Hepatic stellate cell (primary cell): ENCODE data around the gene KIF7.
"Not testable (repeated sequence)": the region's sequence is repeated elsewhere in the genome, so short reads cannot be mapped to it uniquely, and the experiment has no call there.

Experiments used
- DNase-seq: peaks from one replicate; pipeline ENCODE4 v3.0.0; 2011; ENCODE audit warnings: low spot score

The KIF7 gene, protein sequence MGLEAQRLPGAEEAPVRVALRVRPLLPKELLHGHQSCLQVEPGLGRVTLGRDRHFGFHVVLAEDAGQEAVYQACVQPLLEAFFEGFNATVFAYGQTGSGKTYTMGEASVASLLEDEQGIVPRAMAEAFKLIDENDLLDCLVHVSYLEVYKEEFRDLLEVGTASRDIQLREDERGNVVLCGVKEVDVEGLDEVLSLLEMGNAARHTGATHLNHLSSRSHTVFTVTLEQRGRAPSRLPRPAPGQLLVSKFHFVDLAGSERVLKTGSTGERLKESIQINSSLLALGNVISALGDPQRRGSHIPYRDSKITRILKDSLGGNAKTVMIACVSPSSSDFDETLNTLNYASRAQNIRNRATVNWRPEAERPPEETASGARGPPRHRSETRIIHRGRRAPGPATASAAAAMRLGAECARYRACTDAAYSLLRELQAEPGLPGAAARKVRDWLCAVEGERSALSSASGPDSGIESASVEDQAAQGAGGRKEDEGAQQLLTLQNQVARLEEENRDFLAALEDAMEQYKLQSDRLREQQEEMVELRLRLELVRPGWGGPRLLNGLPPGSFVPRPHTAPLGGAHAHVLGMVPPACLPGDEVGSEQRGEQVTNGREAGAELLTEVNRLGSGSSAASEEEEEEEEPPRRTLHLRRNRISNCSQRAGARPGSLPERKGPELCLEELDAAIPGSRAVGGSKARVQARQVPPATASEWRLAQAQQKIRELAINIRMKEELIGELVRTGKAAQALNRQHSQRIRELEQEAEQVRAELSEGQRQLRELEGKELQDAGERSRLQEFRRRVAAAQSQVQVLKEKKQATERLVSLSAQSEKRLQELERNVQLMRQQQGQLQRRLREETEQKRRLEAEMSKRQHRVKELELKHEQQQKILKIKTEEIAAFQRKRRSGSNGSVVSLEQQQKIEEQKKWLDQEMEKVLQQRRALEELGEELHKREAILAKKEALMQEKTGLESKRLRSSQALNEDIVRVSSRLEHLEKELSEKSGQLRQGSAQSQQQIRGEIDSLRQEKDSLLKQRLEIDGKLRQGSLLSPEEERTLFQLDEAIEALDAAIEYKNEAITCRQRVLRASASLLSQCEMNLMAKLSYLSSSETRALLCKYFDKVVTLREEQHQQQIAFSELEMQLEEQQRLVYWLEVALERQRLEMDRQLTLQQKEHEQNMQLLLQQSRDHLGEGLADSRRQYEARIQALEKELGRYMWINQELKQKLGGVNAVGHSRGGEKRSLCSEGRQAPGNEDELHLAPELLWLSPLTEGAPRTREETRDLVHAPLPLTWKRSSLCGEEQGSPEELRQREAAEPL (N-terminal part only)

DNA sequence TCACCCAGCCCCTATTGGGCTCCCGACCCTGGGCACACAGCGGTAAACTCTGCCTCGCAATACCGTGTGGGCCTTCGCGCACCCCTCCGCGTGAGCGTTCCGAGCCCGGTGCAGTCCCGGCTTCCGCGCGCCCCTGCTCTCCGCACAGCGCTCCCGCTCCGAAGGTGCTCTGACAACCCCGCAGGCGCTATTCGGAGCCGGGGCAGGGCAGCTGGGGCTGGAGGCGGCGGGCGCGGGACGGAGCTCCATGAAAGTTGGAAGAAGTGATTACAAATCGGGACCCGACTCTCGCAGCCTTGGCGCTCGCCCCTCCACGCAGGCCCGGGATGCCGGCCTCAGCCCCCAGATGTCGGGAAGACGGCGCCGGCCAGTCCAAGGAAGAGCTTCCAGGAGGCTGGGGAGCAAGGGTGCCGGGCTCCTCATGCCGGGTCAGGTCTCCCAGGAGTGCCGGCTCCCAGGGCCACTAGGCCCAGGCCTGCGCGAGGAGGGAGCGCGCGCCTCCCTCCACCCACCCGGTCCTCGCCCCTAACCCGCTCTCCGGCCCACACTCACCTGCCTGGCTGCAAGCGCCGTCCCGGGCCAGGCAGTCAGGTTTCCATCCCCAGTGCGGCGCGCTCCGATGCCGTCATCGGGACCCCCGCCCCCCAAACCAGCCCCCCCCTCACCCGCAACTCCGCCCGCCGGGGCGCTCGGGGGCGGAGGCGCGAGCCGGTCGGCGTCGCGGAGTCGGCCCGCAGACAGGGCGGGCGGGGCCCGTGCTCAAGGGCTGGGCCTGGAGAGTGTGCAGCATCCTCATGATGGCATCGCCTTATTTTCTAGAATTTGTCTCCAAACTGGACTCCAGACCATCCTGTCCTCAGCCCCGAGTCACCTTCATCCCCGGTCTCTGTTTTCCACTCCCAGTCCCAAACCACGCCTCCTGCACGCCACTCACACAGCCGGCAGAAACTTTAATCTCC lies at the start of gene KIF7:
Gene KIF7 (minus strand): TSS at position 621 of the 959 bp plus-strand sequence. CDS start 2,537 bp downstream, outside the sequence.
- DNase-seq: peak; percentile 84

DNA sequence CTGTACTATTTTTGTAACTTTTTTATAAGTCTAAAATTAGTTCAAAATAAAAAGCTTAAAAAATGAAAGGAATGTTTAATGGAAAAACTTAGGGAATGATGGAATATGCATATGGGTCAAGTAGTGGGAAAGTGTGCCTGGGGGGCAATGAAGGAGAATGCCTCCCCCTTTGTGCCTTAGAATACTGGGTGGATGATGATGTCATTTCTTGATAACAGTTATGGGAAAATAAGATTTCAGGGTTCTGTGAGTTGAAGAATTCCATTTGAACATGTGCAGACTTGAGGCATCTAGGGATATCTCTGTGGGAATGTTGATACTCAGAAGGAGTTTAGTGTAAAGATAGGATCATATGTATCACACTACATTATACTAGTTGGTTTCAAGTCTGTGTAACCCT lies 49.1 kb upstream of the KIF7 start:
- no peak for DNase-seq

DNA sequence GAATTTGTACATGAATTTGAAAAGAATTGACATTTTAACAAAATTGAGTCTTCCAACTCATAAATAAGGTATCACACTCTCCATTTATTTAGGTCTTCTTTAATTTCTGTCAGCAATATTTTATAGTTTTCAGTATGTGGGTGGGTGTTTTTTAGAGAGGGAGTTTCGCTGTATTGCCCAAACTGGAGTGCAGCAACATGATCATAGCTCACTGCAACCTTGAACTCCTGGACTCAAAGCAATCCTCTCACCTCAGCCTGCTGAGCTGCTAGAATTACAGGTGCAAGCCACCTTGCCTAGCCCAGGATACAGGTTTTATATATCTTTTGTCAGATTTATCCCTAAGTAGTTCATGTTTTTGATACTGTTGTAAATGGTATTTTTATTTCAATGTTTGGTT lies 39.9 kb upstream of the KIF7 start:
- no peak for DNase-seq

DNA sequence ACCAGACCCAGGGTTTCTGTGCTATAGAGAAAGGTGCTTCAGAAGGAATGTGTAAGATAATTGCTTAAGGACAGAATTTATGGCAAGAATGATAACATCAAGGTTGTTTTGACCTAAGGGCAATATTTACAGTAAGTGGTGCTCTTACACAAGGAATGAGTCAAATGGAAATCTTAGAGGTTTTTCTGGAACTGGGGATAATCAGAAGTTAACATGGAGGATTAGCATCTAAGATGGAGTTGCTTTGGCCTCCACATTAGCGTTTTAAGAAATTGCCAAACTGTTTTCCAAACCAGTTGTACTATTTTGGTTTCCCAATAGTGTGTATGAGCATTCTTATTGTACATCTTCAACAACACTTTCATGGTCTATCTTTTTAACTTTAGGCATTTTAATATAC lies 38.4 kb upstream of the KIF7 start:
- DNase-seq: no peak

DNA sequence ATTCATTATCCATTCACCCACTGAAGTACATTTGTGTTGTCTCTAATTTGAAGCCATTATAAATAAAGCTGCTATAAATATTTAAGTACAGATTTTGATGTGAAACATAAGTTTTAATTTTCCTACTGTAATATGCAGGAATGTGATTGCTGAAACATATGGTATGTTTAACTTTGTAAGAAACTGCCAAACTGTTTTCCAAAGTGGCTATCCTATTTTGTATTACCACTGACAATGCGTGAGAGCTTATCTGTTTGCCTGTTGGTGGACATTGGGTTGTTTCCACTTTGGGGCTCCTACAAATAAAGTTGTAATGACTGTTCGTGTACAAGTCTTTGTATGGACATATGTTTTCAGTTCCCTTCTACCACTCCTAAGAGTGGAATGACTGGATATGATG lies 37.8 kb upstream of the KIF7 start:
- no peak for DNase-seq

DNA sequence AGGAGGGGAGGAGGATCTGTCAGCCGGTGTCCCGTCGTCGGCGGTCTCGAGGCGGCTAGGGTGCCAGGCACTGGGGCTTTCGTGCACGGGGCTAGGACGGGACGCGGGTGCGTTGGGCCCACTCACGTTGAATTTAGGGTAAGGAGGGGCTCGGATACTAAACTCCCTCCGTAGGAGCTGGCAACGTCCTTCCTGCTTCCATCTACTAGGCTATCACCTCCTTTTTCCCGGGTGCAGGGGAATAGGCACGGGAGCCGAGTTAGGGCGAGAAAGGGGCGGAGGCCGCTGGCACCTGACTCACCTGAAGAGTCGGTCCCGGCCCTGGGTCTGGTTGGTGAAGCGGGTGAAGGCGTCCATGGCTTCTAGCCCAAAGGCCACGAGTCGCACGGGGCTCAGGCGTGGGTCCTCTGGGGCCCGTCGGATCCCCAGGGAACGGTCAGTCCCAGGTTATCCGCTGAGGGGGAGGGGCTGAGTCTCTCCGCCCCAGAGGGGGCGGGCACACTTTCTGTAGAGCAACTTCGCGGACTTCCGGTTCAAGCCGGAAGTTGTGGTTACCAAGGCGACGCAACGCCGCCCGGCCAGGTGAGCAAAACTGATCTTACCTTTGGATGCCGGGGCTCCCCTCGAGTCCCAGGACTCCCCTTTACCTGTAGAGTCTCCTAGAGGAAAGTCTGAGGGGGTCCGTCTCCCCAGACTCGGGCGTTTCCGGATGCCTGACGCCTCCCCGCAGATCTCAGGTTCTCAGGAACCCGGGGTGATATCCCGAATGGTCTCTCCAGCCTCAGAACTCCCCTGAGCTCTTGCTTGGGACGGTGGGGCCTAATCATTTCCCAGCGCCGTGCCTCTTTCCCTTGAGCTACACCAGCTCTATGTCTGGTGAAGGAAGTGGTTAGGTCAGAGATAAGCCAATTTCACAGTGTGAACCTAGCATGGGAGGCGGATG lies 35.3 kb upstream of the KIF7 start, which contains the start of the genes PEX11A and WDR93:
Gene PEX11A (minus strand): TSS at position 479 of the 943 bp plus-strand sequence. CDS start 122 bp downstream, at position 357.
Gene WDR93 (plus strand): TSS at position 536 of the 943 bp plus-strand sequence. CDS start 10,936 bp downstream, outside the sequence.
- peak; percentile 74 for DNase-seq

DNA sequence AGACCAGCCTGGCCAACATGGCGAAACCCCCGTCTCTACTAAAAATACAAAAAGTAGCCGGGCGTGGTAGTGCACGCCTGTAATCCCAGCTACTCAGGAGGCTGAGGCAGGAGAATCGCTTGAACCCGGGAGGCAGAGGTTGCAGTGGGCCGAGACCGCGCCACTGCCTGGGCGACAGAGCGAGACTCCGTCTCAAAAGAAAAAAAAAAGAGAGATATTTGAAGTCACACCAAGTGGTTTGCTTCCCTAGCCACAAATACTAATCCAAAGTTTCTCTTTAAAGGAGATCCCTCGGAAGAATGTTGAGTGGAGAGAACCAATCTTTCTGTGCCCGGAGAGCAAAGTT lies 34.6 kb upstream of the KIF7 start:
- not testable (repeated sequence) for DNase-seq

DNA sequence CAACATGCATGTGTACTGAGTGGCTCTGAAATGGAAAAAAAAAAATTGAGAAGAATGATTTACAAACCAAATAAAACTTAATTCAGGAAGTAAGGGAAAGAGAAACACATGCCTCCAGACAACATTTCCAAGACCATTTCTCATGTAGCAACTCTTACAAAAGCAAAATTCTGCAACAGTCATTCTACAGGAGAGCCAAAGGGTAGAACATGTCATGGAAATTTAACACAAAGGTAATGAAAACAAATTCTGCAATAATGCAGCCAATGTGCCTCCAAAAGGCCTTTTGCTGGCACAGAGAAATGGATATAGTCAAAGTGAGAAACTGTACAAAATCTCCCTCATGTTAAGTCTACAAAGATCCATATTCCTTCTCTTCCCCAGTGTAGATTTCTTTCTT lies 31.3 kb upstream of the KIF7 start:
- DNase-seq: no peak

DNA sequence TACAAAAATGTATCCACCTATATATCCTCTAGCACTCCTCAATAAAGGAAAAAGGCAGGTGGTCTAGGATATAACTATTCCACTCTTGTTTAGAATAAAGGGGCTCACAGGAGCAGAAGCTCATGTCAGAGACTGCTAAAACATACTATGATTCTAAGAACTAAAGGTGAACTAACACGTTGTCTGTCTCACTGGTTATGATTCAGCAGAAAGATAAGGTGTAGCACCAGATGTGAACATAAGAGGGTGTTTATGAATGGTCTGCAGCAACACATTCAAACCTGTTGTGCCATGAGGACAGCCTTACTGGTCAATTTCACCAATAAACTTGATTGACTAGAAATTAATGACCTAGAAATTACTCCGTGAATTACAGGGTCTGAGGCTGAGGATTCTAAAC lies 30.7 kb upstream of the KIF7 start:
- DNase-seq: no peak

DNA sequence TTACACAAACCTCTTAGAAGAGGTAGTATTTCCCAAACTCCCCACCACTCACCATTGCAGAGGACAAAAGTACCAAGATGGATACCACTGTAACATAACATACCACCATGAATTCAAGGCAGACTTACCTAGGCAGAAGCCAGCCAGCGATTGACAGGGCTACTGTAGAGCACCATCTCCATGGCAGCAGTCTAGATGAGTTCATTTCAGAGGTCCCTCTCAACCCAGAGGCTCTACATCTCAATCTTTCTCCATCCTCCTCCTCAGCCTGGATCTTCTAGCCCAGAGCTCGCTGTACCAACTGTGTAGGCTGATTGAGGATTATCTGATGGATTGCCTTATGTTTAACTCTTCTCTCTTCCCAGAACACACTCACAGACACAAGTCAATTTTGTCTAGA lies 25.9 kb upstream of the KIF7 start:
- DNase-seq: no peak

DNA sequence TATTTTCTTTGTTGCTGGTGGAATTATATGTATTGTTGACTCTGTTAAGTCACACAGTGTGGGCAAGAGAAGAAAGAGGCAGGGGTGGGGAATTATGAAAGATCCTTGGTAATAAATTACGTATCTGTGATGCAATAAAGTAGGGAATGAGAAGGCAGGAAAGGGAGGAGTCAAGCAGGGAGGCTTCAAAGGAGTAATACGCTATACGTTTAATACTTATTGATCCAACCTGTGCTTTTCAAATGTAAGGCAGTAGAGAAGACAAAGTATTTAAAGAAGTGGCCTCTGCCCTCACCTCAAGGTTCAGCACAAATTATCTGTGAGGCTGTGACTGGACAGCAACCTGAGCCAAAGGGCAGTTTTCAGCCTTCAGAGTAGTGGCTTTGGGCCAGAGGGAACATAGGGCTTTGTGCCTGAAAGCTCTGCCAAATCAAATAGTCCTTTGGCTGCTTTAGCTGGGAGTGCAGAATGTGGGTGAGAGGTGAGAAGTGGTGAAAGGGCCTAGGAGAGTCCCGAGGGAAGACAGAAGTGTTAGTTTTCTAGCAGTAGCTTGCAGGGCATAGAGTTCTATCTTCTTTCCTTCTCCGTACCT lies 25.1 kb upstream of the KIF7 start:
- no peak for DNase-seq

DNA sequence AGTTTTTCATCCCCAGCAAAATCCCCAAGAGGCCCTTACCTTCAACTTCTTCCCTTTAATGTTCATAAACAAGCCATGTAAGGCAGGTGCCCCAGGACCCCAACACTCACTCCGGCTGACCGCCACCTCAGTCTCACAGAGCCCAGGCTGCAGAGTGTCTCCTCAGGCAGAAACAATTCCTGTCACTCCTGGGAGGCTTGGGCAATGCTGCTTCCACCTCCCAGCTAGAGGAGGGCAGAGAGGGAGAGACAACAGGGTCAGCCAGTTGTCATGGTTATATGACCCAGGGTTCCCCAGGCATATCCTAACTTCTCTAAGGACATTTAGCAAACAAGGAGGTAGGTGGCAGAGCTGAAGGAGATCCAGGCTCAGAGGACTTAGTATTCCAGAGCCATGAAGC lies 23.9 kb upstream of the KIF7 start, which contains the start of gene PLIN1:
Gene PLIN1 (minus strand): TSS at position 156 of the 400 bp plus-strand sequence. CDS start 1,878 bp downstream, outside the sequence.
- DNase-seq: no peak

DNA sequence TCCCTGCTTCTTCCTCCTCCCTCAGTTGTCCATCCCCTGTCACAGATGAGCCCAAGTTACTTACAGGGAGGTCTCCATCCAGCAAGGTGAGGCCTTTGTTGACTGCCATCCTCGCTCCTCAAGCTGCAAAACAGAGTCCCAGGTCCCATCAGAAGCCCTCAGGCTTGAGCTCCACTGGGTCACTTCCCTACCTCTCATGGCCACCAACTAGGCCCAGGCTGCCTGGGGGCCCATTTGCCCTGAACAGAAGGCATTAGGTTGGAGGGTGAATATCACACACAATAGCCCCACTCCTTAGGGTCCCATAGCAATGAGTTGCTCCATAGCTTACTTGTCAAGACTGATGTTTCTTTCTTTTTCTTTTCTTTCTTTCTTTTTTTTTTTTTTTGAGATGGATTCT lies 22.1 kb upstream of the KIF7 start:
- no peak for DNase-seq

DNA sequence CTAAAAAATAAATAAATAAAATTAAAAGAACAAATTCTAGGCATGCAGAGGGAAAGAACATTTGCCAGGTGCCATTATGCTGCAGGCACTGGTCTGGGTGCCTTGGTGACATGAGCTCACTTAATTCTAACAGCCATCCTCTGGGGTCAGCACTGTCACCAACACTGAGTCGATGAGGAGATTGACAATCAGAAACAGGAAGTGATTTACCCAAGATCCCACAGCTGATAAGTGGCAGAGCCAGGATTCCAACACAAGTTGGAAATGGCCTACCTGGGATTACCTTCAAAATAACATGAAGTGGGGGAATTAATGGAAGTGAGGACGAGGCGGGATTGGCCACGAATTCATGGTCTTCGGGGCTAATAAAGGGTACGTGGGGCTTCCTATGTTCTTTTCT lies 20.3 kb upstream of the KIF7 start:
- DNase-seq: no peak

DNA sequence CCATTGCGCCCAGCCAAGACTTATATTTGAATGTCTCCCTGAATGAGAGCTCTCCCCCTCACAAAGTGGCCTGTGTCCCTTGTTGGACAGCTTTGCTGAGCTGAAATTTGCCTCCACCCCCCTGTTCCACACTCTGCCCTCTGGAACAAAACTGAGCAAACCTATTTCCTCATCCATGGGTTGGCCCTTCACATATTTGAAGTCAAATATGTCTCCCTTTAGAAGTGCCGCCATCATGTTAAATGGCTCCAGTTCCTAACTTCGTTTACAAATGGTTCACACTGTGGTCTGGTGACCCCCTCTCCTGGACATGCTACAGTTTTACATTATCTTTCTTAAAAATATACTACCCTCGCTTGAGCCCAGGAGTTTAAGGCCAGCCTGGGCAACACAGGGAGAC lies 19.3 kb upstream of the KIF7 start:
- no peak for DNase-seq

DNA sequence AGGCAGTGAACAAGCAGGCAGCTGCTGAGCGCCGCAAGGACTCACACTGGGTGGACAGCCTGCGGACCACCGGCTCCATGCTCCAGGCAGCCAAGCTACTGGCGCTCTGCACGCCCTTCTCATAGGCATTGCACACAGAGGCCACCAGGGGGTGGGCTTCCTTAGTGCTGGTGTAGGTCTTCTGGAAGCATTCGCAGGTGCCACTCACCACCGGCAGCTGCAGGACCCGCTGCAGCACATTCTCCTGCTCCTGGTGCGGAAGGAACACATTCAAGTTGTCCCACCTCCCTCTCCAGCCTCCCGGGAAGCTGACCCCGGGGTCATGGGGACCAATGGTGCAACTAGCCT lies 17.9 kb upstream of the KIF7 start:
- DNase-seq: no peak

DNA sequence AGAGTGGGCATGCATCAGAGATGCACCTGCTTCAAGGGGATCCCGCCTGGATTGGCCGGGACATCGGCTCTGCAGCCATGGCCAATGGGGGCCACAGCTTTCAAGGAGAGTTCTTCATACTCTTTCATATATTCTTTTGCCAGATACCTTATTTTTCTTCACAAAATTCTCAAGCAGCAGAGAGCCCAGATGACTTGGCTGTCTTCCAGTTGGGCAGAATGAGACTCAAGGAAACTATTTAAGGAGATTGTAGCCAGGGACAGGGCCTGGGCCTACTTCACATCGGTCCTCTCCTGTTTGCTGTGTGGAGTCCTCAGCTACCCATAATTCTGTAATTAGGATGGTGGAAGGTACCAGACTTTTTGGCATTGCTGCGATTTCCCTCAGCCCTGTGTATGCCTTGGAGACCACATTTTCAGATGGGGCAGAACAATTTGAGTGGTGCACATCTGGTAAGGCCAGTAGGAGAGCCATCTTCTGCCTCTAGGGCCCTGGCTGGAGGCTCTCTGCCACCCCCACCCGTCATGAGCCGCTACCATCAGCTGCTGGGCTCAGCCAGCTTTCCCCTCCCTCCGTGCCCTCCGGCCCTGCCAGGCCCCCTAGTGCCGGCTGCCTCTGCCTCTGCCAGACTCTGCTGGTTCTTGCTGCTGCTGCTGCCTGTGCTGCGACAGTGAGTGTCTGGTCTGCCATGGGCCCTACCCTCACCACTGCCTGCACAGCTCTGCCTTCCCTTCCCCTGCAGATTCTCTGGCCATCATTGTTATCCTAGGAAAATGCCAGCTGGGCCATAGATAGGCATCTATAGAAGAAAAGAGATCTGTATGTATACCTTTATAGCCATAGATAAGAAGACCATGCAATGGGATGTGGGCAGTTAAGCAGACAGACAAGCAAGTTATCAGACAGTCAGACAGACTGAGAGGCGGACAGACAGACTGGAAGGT lies 17.2 kb upstream of the KIF7 start:
- no peak for DNase-seq

DNA sequence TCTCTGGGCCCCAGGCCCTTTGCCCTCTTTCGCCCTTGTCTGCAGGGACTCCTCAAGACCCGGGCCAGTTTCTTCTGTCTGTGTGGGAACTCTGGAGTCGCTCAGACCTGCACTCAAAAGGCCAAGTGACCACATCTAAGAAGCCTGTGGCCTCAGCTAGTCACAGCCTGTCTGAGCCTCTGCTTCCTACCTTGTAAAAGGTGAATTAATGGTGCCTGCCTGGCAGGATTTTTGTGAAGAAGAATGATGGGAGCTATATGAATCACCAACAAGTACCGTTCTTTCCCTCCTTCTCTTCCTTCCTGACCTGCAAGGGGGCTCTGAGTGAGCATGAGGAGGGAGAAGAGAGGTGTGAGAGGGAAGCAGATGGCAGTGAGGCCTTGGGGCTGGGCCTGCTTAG lies 16.4 kb upstream of the KIF7 start:
- DNase-seq: no peak
